IPS DF 6.9 (cell line): ENCODE measurements around the gene LHPP.

Experiments
- DNase-seq: peaks from one replicate; pipeline ENCODE4 v3.0.0-alpha.2; 2013; ENCODE audit warnings: low read depth, low spot score
- H3K27ac ChIP-seq: one replicate; pipeline ENCODE4 v1.5.1; 2013; ENCODE audit warnings: low read length, control low read depth
- H3K27me3 ChIP-seq: 2 replicates; pipeline ENCODE4 v1.6.1; 2013; ENCODE audit warnings: mild to moderate bottlenecking, low read length; ENCODE audit not compliant: control insufficient read depth, insufficient read depth
- H3K36me3 ChIP-seq: 2 replicates; pipeline ENCODE4 v1.6.1; 2013; ENCODE audit warnings: low read length; ENCODE audit not compliant: control insufficient read depth, insufficient read depth
- H3K4me1 ChIP-seq: 2 replicates; pipeline ENCODE4 v1.6.1; 2013; ENCODE audit warnings: low read length; ENCODE audit not compliant: control insufficient read depth, insufficient read depth
- H3K4me3 ChIP-seq: 2 replicates; pipeline ENCODE4 v1.5.1; 2013; ENCODE audit warnings: mild to moderate bottlenecking, low read length
- H3K9me3 ChIP-seq: 2 replicates; pipeline ENCODE4 v1.6.1; 2013; ENCODE audit warnings: low read length, inconsistent platforms; ENCODE audit not compliant: control insufficient read depth, insufficient read depth
- WGBS: extraction: QIAGEN DNeasy Blood & Tissue Kit; methylation state at CpG from one replicate; pipeline ENCODE4 v1.1.7; 2013; ENCODE audit warnings: mixed read lengths, missing lambda C conversion rate; ENCODE audit not compliant: insufficient read length, insufficient coverage; 5-methylcytosine and 5-hydroxymethylcytosine counted together

Gene LHPP

GRCh38 chr10:124448696-124449169, 12.9 kb upstream of the LHPP start:
- no CpG with 5 or more reads among the region's 26 CpGs for WGBS
- DNase-seq, result no peak
- Histone ChIP-seq H3K9me3 (no peaks in the 10 kb centered on the region), H3K27me3 (peaks cover 19% of the 10 kb centered on the region; the same call in 1 of the 2 replicates), H3K4me3 (peak overlapping the region; percentile 55; the same call in 1 of the 2 replicates), H3K4me1 (peaks cover 12% of the 10 kb centered on the region; the same call in 1 of the 2 replicates), H3K36me3 (no peaks in the 10 kb centered on the region), H3K27ac (no peak overlapping the region)

DNA sequence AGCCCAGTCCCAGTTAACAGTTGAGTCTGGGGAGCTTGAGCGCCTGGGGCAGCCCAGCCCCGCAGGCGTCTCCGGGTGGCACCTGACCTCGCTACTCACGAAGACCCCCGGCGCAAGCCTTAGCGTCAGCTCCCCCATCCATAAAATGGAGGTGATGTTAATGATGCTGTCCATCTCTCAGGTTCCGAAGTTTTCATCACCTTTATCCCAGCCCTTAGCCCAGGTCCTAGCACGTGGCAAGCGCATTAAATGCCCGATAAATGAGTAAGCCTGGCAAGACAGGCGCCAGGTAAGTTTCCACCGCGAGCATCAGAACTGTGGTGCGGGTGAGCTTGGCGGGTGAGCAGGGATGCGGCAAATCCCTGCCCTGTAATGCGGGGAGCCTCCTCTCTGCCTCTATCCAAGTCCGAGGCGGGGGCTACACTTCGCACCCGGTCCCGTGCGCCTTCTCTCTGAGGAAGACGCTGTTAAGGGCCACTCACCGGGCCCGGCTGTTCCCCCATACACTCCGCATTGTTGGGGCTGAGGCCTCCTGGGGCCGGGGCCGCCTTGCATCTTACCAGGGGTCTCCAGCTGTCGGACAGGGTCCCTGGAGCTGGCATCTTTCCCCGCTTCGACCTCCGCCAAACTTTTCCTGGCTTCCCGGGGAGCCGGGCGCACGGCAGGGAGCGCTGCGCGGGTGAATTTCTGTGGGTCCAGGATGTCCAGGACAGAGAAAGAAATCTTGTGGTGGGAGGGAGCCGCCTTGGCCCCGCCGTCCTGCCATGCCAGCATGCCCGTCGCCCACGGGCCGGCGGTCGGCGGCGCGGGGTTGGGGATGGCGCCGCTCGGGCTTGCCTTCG, 12.2 kb upstream of the LHPP start:
- H3K9me3 ChIP-seq, result no peaks in the 10 kb centered on the region
- no peak overlapping the region for H3K27ac ChIP-seq
- no peak for DNase-seq
- H3K4me3 ChIP-seq, result peak overlapping the region; percentile 55; the same call in 1 of the 2 replicates
- H3K27me3 ChIP-seq, result peaks cover 19% of the 10 kb centered on the region; the same call in 1 of the 2 replicates
- no peaks in the 10 kb centered on the region for H3K36me3 ChIP-seq
- H3K4me1 ChIP-seq, result peaks cover 15% of the 10 kb centered on the region; the same call in 1 of the 2 replicates
- WGBS, result no CpG with 5 or more reads among the region's 59 CpGs

DNA sequence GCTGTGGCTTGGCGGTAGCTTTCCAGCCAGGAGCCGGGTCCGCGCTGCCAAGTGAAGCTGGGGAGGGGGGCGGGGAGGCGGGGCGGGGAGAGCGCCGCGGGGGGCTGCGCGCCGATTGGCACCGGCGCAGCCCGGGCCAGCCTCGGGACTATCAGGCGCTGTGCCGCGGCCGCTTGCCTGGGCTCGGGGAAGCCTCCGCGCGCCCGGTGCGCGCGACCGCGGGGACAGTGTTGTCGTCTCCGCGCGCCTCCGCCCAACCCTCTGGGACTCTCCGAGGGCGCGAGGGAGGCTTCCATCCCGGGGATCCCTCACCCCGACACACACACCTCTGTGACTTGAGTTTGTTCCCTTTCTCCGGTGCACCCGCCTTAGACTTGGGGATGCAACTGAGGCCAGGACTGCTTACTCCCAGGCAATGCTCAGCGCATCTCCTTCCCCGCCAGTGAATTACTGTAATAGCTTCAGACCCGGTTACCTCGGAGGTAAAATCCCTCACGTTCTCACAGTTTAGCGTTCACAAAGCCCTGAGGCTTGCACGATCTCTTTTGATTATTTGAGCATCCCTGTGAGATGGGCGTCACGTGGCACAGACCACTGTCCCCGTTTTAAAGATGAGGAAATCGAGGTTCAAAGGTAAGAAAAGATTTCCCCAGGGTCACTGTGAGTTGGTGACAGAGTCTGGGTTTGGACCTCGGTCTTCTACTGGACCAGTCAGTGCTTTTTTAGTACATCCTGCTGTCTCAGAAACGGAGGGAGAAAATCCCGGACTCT, 11.4 kb upstream of the LHPP start, which contains the start of gene NKX1-2:
Gene NKX1-2, minus strand, starts transcription at position 24 of the 771 bp plus-strand sequence. CDS start 92 bp downstream, outside the sequence.
- WGBS, result no CpG with 5 or more reads among the region's 57 CpGs
- no peak for DNase-seq
- peak within 1 kb of the TSS; percentile 55; the same call in 1 of the 2 replicates for H3K4me3 ChIP-seq
- H3K27ac ChIP-seq, result no peak within 1 kb of the TSS
- no peaks in the 10 kb centered on the region for H3K9me3 ChIP-seq
- H3K36me3 ChIP-seq, result no peaks in the 10 kb centered on the region
- peaks cover 19% of the 10 kb centered on the region; the same call in 1 of the 2 replicates for H3K27me3 ChIP-seq
- peaks cover 19% of the 10 kb centered on the region; the same call in 1 of the 2 replicates for H3K4me1 ChIP-seq

- Histone ChIP-seq H3K36me3 (no peaks in the 10 kb centered on the region), H3K27ac (no peak overlapping the region), H3K9me3 (no peaks in the 10 kb centered on the region), H3K4me1 (peaks cover 19% of the 10 kb centered on the region; the same call in 1 of the 2 replicates), H3K27me3 (peaks cover 19% of the 10 kb centered on the region; the same call in 1 of the 2 replicates), H3K4me3 (no peak overlapping the region)
- DNase-seq, result no peak
- no CpG with 5 or more reads among the region's 5 CpGs for whole genome bisulfite sequencing
These were observed 10.9 kb upstream of the LHPP start for GRCh38 chr10:124450783-124451057.

- no peak overlapping the region for H3K4me3 ChIP-seq
- H3K27me3 ChIP-seq, result peaks cover 19% of the 10 kb centered on the region; the same call in 1 of the 2 replicates
- H3K36me3 ChIP-seq, result no peaks in the 10 kb centered on the region
- no CpG with 5 or more reads among the region's 6 CpGs for WGBS
- DNase-seq, result no peak
- H3K4me1 ChIP-seq, result peaks cover 19% of the 10 kb centered on the region; the same call in 1 of the 2 replicates
- H3K9me3 ChIP-seq, result no peaks in the 10 kb centered on the region
- H3K27ac ChIP-seq, result no peak overlapping the region
These were observed 10.3 kb upstream of the LHPP start for GRCh38 chr10:124451276-124451675.

- H3K4me1 ChIP-seq, result peaks cover 21% of the 10 kb centered on the region; the same call in 1 of the 2 replicates
- no peak overlapping the region for H3K4me3 ChIP-seq
- H3K27me3 ChIP-seq, result peaks cover 7% of the 10 kb centered on the region; the same call in 1 of the 2 replicates
- H3K27ac ChIP-seq, result no peak overlapping the region
- H3K36me3 ChIP-seq, result no peaks in the 10 kb centered on the region
- no CpG with 5 or more reads among the region's 8 CpGs for WGBS
- H3K9me3 ChIP-seq, result no peaks in the 10 kb centered on the region
- DNase-seq, result no peak
These were observed 7.5 kb upstream of the LHPP start for GRCh38 chr10:124453960-124454610.

DNA sequence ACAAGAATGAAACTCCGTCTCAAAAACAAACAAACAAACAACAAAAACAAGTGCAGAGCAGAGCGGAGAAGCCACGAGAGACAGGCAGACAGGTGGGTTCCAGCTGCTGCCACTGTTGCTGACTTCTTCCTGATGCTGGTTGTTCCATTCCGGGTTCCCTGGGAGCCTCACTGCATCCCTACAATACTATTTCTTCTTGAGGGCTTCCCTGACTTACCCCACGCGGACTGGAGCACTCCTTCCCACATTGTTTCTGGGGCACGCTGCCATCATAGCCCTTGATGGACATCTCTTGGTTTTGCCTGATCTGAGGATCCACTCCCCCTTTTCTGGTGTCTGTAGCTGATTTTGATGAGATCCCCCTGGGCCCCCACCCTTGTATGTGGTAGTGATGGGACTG, 6.2 kb upstream of the LHPP start:
- Histone ChIP-seq H3K4me1 (peaks cover 20% of the 10 kb centered on the region; the same call in 1 of the 2 replicates), H3K27me3 (peaks cover under 1% of the 10 kb centered on the region; the same call in 1 of the 2 replicates), H3K27ac (no peak overlapping the region), H3K4me3 (no peak overlapping the region), H3K9me3 (no peaks in the 10 kb centered on the region), H3K36me3 (no peaks in the 10 kb centered on the region)
- DNase-seq, result no peak
- WGBS, result no CpG with 5 or more reads among the region's 7 CpGs

GRCh38 chr10:124458473-124458872, 3.1 kb upstream of the LHPP start:
- no peaks in the 10 kb centered on the region for H3K36me3 ChIP-seq
- no peak overlapping the region for H3K4me3 ChIP-seq
- H3K27me3 ChIP-seq, result no peaks in the 10 kb centered on the region
- DNase-seq, result no peak
- no peak overlapping the region for H3K27ac ChIP-seq
- H3K4me1 ChIP-seq, result peaks cover 13% of the 10 kb centered on the region; the same call in 1 of the 2 replicates
- no CpG with 5 or more reads among the region's 4 CpGs for WGBS
- H3K9me3 ChIP-seq, result no peaks in the 10 kb centered on the region

GRCh38 chr10:124458889-124459288, 2.7 kb upstream of the LHPP start:
- Histone ChIP-seq H3K4me3 (no peak overlapping the region), H3K36me3 (no peaks in the 10 kb centered on the region), H3K27me3 (no peaks in the 10 kb centered on the region), H3K9me3 (no peaks in the 10 kb centered on the region), H3K4me1 (peaks cover 9% of the 10 kb centered on the region; the same call in 1 of the 2 replicates), H3K27ac (no peak overlapping the region)
- no CpG with 5 or more reads among the region's 2 CpGs for WGBS
- no peak for DNase-seq

DNA sequence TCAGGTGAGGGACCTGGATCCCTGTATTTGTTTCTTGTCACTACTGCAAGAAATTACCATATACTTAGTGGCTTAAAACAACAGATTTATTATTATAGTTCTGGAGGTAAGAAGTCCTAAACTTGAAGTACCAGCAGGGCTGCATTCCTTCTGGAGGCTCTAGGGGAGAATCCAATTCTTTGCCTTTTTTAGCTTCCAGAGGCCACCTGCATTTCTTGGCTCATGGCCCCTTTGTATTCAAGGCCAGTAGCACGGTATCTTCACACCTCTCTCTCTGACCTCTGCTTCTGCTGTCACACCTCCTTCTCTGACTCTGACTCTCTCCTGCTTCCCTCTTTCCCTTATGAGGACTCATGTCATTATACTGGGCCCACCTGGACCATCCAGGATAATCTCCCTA, 2.2 kb upstream of the LHPP start:
- WGBS, result no CpG with 5 or more reads among the region's 1 CpG
- Histone ChIP-seq H3K4me3 (no peak overlapping the region), H3K4me1 (peaks cover 7% of the 10 kb centered on the region; the same call in 1 of the 2 replicates)

More for the DNA sequence above, 2.2 kb upstream of the LHPP start:
- no peak overlapping the region for H3K27ac ChIP-seq
- DNase-seq, result no peak
- no peaks in the 10 kb centered on the region for H3K27me3 ChIP-seq
- H3K9me3 ChIP-seq, result no peaks in the 10 kb centered on the region
- H3K36me3 ChIP-seq, result no peaks in the 10 kb centered on the region
